ENCODE results near the gene ZCCHC24.

The ZCCHC24 gene

DNA sequence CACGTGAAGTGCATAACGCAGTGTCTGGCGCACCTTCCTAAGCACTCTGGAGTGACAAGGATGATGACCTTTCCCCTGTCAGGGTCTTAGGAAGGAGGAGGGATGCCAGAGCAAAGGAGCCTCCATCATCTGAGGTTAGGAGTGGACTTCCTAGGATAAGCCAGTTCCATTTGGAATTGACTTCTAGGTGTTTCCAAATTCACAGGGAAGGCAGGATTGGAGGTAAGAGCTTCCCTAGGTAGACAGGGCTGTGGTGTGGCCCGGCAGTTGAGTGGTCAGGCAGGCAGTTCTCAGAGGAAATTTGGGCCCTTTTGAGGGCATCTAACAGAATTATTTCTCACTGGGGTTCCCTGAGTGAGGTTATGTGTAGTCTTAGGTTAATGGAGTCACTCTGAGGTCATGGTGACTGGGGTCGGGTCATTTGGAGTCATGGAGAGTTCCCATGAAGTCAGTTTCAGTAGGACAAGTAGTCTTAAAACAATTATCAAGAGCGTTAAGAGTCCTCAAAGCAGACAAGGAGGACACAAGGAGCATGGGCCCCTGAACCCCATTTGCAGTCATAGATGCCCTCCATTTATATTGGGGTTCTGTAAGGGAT, 89.9 kb downstream of the ZCCHC24 start:
- no peak for DNase-seq

DNA sequence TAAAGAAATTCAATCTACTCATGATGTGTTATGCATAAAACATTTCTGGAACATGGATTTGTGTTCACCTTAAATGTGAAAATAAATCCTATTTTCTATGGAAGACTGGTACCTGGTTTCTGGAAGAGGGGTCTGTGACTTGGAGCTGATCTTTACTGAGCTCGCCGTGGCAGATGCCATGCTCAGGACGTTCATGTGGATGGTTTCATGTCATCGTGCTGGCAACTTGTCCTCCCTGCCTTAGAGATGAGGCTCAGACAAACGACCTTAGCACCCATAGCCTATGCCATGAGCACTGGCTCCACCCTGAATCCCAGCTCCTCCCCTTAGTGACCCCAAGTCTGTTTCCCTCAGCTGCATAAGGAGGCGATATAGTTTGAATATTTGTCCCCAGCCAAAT, 90.8 kb downstream of the ZCCHC24 start:
- no peak for DNase-seq

DNA sequence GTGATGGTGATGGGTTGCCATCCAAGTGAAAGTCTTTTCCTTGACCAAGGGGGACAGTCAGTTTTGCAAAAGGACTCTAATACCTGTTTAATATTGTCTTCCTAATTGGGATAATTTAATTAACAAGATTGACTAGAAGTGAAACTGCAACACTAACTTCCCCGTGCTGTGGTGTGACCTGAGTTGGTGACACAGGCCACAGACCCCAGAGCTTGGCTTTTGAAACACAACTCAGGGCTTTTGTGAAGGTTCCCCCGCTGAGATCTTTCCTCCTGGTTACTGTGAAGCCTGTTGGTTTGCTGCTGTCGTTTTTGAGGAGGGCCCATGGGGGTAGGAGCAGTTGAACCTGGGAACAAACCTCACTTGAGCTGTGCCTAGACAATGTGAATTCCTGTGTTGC, 91.3 kb downstream of the ZCCHC24 start:
- DNase-seq: no peak

DNA sequence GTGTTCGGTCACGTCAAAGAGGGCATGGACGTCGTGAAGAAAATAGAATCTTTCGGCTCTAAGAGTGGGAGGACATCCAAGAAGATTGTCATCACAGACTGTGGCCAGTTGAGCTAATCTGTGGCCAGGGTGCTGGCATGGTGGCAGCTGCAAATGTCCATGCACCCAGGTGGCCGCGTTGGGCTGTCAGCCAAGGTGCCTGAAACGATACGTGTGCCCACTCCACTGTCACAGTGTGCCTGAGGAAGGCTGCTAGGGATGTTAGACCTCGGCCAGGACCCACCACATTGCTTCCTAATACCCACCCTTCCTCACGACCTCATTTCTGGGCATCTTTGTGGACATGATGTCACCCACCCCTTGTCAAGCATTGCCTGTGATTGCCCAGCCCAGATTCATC, 91.7 kb downstream of the ZCCHC24 start:
- no peak for DNase-seq

DNA sequence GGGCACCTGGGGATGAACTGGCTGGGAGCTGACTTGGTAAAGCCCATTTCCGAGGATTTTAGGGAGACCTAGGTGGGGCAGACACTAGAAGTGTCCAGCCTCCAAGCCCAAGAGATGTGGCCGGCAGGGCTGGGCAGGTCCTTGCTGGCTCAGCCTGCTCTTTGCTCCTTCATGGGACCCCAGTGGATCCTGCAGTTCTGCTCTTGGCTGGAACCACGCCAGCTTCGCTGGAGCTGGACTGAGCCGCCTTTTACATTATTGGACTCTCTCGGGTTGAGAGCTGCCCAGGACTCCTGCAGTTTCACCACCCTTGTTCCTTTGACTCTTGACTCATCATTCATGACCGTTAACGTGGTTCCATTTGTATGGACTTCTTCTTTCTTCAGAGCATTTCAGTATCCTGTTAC, 92.4 kb downstream of the ZCCHC24 start:
- DNase-seq: no peak

DNA sequence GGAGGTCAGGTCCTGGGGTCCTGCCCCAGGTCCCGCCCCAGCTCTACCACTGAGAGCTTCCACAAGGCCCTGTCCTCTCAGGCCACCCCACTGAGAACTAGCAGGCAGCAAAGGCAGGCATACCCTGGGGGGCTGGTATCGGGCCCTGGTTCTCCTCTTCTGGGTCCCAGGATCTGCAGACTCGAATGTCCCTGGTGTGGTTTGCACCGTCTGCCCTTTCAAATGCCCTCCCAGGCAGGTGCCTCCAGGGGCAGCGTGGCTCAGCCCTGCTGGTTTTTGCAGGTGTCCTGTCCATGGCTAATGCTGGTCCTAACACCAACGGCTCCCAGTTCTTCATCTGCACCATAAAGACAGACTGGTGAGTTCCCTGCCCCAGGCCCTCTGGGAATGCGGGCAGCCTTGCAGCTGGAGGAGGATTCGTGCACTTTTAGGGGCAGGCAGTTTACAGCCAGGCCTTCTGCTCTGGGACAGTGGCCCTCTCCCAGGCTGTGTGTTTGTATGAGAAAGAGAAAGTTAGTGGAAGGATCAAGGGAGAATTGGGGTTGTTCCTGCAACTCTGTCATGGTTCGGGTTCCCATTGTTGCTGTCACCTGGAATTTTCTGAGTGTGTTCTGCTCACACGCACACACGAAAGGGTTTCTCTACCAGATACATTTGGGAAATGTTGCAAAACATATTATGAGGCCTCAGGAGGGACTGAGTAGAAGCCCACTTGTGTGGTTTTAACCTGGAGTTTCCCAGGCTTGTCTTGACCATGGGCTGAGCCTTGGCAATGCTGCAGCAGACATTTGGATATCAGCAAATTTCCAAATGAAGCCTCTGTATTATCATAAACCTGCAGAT, 93.2 kb downstream of the ZCCHC24 start:
- no peak for DNase-seq

DNA sequence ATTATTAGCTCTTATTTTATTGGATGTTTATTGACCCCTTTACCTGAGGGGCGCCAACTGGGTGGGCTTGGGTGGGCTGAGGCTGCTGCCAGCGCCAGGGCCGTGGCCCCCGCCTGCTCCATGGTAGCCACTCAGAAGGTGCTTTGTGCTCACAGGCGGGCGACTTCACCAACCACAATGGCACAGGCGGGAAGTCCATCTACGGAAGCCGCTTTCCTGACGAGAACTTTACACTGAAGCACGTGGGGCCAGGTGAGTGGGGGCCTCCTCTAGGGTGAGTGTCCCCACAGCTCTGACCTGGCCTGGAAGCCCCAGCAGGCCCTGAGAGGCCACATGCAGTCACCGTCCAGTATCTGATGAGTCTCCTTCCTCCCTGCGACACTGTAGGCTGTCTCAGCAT, 94.1 kb downstream of the ZCCHC24 start:
- no peak for DNase-seq

DNA sequence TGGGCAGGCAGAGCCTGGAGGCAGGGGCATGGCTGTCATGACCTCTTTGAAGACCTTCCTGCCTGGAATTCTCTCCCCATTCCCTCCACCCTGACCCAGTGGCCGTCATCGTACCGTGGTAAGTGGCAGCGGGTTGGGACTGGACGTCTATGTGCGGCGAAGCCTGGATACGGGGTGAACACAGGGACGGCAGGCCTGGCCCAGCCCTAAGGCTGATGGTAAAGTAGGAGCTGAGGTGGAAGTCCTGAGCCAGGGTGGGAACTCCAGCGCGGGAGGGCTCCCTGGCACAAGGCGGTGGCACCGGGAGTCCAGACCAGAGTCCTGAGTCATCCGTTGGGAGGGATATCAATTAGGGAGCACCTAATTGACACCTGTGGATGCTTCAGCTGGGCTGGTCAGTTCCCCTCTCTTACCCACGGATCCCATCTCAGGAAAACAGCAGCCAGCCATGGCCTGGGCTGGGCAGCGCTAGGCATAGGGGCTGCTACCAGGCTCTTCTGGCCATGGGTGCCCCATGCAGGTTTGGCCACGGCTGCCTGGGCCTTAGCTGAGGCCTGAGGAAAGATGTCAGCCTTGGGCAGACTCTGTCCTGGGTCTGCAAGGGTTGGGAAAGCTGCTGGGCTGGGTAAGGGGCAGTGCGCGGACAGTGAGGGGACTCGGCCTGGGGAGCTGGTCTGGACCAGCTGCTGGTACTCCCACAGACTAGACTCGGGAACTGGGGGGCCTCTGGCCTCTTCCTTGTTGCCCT, 94.8 kb downstream of the ZCCHC24 start:
- DNase-seq: no peak

DNA sequence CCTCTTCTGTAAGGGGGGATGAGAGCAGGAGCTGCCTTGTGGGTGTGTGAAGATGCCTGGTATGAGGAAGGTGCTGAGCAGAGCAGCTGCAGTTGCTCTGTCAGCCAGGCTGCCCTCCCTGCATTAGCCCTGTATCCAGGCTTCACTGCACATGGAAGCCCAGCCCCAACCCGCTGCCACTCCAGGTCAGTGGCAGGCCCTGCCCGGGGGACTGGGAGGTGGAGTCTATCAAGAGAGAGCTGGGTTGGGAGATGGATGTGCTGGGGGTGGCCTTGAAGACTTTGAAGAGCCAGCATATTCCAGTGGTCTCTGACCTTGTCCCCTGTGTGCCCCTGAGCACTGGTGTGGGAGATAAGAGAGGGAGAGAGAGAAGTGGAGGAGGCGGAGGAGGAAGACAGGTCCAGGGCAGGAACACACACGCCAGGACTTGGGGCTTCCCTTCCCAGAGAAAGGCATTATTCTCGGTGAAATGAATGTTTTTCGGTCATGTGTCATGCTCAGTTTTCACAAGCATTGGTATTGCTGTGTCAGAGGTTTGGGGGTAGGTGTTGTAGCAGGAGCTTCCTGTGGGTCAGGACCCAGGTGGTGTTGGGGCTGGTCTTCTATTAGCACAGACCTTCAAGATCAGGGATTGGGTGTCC, 95.5 kb downstream of the ZCCHC24 start:
- no peak for DNase-seq

DNA sequence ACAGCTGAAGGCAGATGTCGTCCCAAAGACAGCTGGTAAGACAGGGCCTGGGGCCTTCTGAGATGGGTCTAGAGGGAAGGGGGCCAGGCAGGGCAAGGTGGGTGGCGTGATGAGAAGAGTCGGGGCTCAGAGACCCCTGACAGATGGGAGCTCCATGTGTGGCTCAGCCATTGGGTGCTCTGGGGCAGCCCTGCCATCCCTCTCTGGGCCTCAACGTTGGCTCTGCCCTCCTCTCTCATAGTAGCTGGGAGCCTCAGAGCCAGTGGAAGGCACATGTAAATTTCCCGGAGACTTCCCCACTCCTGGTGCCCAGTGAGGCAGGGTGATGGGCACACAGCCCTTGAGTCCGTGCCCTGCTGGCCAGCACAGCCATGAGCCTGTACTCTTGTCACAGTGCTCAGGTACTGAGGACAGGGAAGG, 96.3 kb downstream of the ZCCHC24 start:
- no peak for DNase-seq

DNA sequence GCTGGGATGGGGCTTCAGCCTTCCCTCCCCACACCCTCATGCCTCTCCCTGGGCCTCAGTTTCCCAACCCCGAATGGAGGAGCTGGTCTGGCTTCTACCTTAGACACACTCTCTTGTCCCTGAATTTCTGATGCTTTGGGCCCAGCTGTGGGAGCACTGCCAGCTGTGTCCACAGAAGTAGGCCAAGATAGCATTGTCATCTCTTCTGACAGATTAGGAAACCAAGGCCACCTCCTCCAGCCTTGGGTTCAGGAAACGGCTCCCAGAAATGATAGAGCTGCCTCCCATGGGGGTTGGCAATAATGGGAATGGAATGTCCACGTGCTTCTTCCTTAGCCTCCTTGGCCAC, 96.8 kb downstream of the ZCCHC24 start:
- DNase-seq: no peak

DNA sequence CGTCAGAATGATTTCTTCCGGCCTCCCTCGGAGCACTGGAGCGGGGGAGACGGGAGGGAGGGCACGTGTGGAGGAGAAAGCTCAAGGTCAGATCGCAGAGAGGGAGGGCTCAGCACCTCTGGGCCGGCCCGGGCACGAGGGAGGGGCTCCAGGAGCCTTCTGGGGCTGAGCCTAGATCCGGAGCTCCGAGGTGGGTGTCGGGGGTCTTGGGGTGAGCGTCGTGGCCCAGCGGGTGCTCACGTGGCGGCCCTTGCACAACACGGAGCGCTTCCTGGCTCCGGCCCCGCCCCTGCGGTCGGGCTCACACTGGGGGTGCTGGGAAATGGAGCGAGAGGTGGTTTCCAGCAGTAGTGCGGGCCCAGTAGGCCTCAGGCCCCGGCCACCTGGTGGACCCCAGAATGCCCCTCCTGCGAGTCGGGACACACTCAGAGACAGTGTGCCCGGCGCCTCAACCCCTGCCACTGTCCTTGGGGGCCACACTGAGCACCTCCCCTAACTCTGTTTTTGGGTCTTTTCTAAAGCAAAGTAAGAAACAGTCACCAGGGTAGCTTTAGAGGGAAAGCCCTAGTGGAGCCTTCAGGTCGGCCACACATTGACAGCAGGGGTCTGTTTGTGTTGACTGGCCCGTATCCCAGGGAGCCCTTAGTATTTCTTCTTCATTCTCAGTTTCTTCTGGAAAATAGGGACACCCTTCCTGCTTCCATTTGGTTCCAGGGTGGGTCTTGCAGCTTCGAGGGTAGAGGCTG, 97.4 kb downstream of the ZCCHC24 start:
- DNase-seq: peak; percentile 24

DNA sequence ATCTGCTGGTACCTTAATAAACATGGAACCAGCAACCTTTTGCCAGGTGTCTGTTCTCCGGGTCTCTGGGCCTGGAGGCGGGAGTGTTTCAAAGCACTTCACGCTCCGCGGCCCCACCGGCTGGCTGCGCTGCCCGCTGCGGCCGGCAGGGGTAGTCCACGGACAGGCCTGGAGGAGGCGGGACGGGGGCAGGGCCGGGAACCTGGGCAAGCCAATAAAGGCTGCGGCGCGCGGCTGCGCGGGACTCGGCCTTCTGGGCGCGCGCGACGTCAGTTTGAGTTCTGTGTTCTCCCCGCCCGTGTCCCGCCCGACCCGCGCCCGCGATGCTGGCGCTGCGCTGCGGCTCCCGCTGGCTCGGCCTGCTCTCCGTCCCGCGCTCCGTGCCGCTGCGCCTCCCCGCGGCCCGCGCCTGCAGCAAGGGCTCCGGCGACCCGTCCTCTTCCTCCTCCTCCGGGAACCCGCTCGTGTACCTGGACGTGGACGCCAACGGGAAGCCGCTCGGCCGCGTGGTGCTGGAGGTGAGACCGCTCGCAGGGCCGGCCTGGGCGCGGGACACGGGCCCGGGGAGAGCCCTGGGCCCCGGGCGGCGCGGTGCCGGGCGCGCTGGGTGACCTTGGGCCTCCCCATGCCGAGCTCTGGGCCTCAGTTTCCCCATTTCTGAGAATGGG, 98.1 kb downstream of the ZCCHC24 start, which contains the start of gene PPIF:
PPIF (plus strand) TSS at position 244 of the 668 bp plus-strand sequence; CDS start at position 324, 80 bp downstream.
- DNase-seq: peak; percentile 91

DNA sequence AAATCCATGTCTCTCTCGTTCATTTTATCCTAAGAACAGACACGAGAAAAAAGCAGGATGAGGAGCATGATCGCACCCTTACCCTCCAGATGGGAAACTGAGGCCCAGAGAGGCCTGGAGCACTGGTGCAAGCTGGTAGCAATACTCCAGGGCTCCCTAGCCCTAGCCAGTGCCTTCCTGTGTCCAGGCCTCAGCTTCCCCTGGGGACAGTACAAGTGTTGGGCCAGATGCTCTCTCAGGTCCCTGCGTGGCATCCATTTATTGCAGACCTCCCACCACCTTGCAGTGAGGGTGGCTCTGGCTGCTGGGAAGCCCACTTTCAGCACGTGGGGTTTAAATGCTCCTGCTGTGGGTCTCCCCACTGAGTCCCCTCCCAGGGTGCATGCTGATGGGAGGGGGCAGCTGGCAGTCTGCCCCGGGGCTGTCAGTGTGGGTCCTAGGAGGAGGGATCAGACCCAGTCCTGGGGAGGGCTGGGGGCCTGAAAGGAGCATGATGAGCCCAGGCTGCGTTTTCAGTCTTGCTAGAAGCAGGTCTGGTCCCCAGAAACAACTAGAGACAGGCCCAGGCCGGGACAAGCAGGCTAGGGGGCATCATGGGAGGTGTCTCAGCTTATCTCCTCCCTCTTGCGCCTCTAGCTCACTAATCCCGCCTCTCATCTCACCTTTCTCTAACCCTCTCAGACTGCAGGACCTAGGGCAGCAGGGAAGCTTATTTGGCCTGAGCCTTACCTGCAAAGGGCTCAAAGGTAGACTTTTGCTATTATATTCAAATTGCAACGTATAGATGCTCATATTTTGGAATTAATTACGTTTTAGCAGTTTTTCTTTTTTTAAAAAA, 98.8 kb downstream of the ZCCHC24 start:
- DNase-seq: no peak

DNA sequence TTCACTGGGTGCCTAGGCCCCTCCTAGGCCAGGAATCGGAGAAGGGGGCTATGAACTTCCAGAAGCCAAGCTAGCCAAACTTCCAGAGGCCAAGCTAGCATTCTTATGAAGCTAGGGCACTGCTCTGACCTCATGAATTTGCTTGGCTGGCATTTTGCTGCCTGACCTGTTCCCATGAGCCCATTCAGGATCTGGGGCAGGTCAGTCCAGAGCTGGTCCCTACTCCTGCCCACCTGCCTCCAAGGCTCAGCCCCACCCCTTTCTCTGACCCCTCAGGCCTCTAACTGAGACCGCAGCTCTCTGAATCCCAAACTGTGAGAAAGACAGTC, 99.4 kb downstream of the ZCCHC24 start:
- DNase-seq: no peak

DNA sequence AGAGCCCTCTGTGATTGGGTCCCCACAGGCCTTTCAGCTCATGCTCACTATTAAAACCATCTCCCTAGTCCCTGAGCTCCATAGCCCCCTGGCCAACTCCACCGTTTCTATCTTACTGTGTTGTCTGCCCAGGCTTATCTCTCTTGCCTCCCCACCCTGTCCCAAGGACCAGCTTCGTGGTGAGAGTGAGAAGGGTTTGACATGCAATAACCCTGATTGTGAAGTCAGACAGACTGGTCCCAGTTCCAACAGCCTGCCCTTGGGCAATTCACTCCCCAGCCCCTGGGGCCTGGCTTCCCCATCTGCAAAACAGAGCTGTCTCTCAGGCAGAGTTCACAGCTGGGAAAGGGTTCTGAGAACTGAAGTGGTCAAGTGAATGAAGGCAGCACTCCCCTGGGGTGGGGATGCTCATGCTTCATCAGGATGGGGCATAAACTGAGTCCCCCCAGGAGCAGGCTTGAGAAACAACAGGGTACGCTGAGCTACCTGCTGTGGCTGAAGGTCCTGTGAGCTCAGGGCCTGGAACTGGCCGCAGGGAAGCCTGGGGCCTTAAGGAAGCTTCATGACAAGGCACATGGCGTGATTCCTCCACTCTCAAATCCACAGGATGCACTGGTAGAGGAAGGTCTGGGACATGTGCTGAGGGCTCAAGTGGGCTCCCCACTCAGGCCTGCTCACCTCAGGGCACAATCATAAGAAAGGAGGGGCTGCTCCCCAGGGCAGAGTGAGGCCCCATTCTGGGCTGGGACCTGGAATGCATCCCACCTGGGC, 100.0 kb downstream of the ZCCHC24 start:
- no peak for DNase-seq

DNA sequence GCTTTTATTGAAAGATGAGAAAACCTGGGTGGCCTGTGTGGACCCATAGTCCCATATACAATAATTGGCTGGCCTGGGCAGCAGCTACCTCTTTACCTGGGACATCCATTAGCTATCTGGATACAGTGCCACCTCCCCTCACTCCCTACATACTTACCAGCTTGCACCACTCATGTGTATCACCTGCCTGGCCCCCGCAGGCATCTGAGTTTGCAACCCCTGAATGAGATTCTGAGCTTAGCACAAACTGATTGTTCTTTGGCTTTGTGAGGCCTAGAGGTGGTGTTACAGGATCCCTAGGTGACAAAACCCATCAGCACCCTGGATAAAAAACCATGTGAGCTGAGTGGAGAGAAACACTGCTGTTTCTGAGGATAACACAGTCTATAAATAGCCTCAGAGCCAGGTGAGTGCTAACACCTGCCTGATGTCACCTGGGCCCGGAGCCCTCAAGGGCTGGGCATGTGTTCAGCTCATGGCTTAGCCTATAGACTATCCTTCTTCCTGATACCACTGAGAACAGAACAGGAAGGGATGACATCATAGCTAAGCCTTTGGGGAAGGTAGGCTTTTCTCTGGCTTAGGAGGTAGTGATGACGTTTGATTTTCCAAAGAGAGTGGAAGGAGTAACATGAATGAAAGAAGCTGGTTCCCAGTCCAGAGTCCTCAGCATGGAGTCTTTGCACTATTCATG, 100.8 kb downstream of the ZCCHC24 start:
- DNase-seq: no peak

DNA sequence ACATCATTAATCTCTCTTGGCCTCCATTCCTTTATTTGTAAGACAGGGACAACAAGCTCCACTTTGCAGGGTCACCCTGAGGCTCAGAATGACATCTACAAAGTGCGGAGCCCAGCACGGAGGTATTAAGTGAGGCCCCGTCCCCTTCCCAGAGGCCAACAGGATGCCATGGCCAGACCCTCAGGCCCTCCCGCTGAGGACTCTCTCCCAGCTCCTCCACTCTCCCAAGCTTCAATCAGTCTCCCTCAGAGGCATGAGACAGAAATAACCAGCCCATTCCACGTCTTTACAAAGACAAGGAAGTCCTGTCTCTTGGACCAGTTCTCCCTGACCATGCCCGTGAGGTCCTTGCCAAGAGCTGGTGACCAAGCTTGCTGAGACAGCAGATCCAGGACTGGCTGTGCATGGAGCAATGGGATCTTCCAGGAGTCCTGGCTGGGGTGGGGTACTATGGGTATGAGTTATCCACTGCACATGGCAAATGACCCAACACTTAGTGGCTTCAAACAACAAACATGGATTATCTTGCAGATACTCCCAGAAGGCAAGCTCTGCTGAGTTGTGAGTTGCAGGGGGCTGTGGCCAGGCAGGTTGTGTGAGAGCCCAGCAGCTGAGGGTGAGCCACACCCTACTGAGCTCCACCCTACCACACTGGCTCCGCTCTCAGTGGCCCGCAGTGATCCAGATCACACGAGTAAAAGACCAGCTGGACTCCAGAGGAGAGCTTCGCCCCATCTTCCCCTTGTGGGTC, 102.4 kb downstream of the ZCCHC24 start:
- DNase-seq: no peak

DNA sequence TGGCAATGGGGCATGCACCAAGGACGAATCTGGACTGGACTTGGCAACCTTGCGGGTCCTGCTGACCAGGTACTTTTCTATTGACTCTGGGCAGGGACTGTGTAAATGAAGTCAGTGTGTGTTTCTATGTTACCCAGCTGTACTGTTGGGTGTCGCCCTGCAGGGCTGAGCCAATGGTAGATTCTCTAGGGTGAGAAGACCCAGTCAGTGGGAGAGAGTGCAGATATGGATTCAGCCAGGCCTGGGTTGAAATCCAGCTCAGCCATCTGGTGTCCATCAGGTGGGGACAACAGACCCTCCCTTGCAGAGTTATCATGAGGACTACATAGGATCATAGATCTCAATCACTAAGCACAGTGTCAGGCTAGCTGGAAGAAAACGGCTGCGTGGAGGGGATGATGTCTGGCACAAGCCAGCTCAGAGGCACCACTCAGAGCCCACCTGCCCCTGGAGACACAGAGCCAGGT, 103.1 kb downstream of the ZCCHC24 start:
- no peak for DNase-seq

Data from GDM1 (cell line).